HG03159 (cell line): Measurements from ENCODE around the gene KCNH6.

ENCODE experiments used
- ATAC-seq: cut with Tn5 transposase; IDR thresholded peaks from one replicate; pipeline ENCODE4 v1.9.1; 2021; ENCODE audit warnings: mild to moderate bottlenecking, moderate library complexity; ENCODE audit not compliant: unreplicated experiment

The KCNH6 gene

GRCh38 chr17:63549946-63550816 lies 27.0 kb downstream of the KCNH6 start, which contains the start of gene DCAF7:
DCAF7 (plus strand) TSS chr17:63550477; CDS start chr17:63550678, 201 bp downstream.
- ATAC-seq: peak; percentile 95

GRCh38 chr17:63550817-63551639 lies 27.9 kb downstream of the KCNH6 start:
- ATAC-seq: peak; percentile 0

- ATAC-seq: no peak
Measured at GRCh38 chr17:63552211-63552610, 29.1 kb downstream of the KCNH6 start.

DNA sequence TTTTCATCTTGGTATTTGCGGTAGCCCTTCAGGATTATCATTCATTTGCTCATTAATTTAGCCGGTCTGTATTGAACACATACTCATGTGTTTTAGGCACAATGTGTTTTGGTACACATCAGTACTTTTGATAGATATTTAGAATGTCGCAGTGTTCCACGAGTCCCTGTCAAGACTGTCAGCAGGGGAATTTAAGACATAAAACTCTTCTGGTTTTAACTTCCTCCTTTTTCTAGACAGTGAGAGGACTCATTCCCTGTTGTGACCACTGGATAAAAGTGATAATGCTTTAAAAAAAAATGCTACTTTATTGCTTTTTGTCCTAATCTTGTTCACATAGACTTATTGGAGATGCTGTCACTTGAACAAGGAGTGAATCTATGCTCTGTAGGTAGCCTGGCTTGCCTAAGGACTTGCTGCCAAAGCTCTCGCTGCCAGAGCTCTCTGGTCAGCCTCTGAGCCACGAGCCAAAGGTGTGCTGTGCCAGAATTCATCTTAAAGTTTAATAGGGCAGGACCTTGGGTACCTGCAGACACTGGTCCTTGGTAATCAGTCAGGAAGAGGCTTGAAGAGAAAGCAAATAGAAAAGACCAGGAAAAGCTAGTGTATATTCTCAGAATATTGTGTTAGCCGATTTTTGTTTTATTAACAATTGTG lies 32.5 kb downstream of the KCNH6 start:
- no peak for ATAC-seq

DNA sequence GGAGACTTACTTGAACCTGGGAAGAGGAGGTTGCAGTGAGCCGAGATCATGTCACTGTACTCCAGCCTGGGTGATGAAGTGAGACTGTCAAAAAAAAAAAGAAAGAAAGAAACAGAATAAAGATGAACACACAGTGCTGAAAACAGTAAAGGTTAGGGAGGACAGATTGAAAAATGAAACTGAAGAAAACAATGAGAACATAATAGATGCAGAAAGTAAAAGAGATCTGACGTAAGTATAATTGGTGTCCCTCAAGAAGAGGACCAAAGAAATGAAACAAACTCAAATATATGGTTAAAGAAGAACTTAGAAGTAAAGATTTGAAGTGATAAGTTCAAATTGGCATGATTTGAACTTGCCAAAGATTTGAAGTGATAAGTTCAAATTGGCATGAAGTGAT lies 34.3 kb downstream of the KCNH6 start:
- no peak for ATAC-seq

GRCh38 chr17:63558441-63558840 lies 35.3 kb downstream of the KCNH6 start:
- no peak for ATAC-seq

- no peak for ATAC-seq
Measured at GRCh38 chr17:63561819-63562218, 38.7 kb downstream of the KCNH6 start.

DNA sequence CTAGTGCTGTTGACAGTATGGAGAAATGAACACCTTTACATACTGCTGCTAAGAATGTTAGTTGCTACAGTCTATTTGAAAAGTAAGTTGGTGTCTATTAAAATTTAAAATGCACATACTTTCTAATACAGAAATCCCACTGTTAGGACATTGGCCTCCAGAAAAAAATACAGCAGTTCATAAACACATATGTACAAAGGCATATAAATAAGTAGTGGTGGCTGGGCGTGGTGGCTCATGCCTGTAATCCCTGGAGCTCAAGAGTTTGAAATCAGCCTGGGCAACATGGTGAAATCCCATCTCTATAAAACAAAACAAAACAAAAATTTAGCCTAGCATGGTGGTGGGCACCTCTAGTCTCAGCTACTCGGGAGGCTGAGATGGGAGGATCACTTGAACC lies 40.2 kb downstream of the KCNH6 start:
- no peak for ATAC-seq

DNA sequence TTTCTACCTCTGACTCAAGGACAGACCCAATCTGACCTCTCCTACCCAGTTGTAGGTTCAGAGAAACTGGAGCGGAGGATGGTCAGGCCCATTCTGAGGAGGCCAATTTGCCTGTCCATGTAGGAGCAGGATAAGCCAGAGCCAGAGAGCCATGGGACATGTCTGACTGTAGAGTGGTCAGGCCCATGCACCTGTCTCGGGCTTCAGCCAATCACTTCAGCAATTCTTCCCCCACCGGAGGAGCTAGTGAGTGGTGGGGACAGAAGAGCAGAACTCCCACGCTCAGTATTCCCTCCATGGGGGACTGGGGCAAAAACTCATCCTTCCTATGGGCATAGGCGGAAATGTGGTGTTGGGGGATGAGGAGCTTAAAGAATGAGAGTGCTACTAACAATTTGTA lies 41.4 kb downstream of the KCNH6 start:
- ATAC-seq: no peak

DNA sequence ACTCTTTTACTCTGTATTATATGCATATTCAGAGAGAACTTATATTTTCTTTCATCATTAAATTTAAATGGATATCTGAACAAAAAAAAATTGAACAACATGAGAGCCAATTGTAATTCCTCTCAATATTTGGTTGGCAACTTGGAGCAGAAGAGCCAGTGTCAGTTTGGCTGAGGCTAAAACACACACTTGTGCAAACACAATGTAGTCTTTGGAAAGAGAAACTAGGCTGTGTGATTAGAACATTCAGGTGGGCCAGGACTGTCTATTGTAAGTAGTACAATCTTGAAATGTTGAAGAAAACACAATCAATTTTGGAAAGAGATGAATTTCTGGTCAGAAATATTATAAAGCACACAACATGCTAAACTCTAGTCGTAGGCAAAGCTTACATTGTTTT lies 44.1 kb downstream of the KCNH6 start:
- ATAC-seq: no peak

DNA sequence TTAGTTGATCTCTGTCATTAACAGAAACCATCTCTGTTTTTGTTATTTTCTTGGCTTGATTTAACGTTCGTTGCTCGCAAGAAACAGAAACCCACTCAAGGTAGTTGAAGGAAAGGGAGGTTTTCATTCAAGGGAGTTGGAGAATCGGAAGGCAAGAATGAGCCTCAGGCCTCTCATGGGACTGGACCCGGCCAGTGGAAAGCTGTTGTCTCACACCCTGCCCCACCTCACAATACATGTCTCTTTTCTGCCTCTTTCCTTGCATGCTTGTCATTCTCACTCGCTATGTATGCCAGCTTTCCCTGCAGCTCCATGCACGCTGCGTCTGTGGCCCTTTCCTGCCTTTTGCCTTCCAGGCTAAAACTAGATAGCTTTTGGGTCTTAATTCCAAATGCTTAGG lies 45.4 kb downstream of the KCNH6 start:
- ATAC-seq: no peak

GRCh38 chr17:63571632-63572310 lies 48.6 kb downstream of the KCNH6 start:
- no peak for ATAC-seq

- ATAC-seq: no peak
Measured at GRCh38 chr17:63573634-63574033, 50.5 kb downstream of the KCNH6 start.

GRCh38 chr17:63578027-63578768 lies 55.0 kb downstream of the KCNH6 start:
- no peak for ATAC-seq

GRCh38 chr17:63578769-63579111 lies 55.6 kb downstream of the KCNH6 start:
- no peak for ATAC-seq

DNA sequence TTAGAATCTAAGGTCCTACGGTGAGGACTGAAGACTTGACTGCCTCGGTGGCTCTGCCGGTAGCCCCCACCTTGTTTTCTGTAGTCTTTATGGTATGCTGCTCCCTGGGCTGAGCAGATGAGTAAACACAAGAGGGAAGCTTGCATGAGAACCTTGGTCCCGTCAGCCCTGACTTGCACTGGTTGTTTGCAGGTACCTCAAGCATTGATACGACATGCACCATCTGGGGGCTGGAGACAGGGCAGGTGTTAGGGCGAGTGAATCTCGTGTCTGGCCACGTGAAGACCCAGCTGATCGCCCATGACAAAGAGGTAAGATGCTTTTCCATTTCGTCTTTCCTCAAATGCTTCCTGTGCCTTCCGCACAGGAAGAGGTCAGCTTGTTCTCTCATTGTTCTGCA lies 56.5 kb downstream of the KCNH6 start:
- no peak for ATAC-seq

- no peak for ATAC-seq
Measured at GRCh38 chr17:63587770-63588169, 64.6 kb downstream of the KCNH6 start.

DNA sequence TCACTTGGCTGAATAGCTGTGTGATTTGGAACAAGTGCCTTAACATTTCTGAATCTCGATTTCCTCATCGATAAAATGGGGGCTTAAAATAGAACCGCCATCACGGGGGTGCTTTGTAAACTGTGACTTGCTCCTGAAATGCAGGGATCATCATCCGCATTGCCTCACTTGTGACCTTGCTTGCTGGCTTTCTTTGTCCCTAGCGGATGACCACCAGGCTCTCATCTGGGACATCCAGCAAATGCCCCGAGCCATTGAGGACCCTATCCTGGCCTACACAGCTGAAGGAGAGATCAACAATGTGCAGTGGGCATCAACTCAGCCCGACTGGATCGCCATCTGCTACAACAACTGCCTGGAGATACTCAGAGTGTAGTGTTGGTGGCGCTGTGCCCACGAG lies 65.6 kb downstream of the KCNH6 start:
- no peak for ATAC-seq

- no peak for ATAC-seq
Measured at GRCh38 chr17:63589646-63590045, 66.5 kb downstream of the KCNH6 start.

GRCh38 chr17:63592797-63593196 lies 69.6 kb downstream of the KCNH6 start:
- no peak for ATAC-seq
